Astrocyte of the spinal cord (primary cell): ENCODE measurements around the gene GRP.

Experiments
- DNase-seq: peaks from one replicate; pipeline ENCODE4 v3.0.0; 2011; ENCODE audit warnings: low read depth, low spot score
- H3K4me3 ChIP-seq: 2 replicates; pipeline ENCODE4 v1.5.1; 2011; ENCODE audit warnings: low read depth, mild to moderate bottlenecking, low read length, moderate library complexity
- CTCF ChIP-seq: IDR thresholded peaks from 2 replicates; pipeline ENCODE4 v1.5.1; 2012; ENCODE audit warnings: low read depth, mild to moderate bottlenecking, low read length, inconsistent platforms
- in situ Hi-C: cut with HindIII; loops from 2 replicates; pipeline ENCODE4 v1.10.0; 2017; ENCODE audit warnings: low sequenced_read_pairs

The GRP gene

GRCh38 chr18:59219672-59220163, at the start of gene GRP:
GRP (plus strand) TSS chr18:59220158; CDS start chr18:59220266, 108 bp downstream.
- TF ChIP-seq CTCF: no peak
- H3K4me3 ChIP-seq: no peak within 1 kb of the TSS
- in situ Hi-C loops: no loop called here
- no peak for DNase-seq

- H3K4me3 ChIP-seq: no peak overlapping the region
- in situ Hi-C loops: no loop called here
- DNase-seq: no peak
- TF ChIP-seq CTCF: no peak
Measured at GRCh38 chr18:59172664-59173249, 47.2 kb upstream of the GRP start.

GRCh38 chr18:59177485-59177884, 42.5 kb upstream of the GRP start:
- TF ChIP-seq CTCF: no peak
- no peak for DNase-seq
- in situ Hi-C loops: no loop called here

GRCh38 chr18:59180150-59180845, 39.7 kb upstream of the GRP start:
- H3K4me3 ChIP-seq: no peak overlapping the region
- DNase-seq: peak; percentile 6
- in situ Hi-C loops: no loop called here
- no peak for TF ChIP-seq CTCF

More at GRCh38 chr18:59177485-59177884, 42.5 kb upstream of the GRP start:
- H3K4me3 ChIP-seq: no peak overlapping the region

GRCh38 chr18:59182673-59183072, 37.3 kb upstream of the GRP start:
- no peak overlapping the region for H3K4me3 ChIP-seq
- no peak for DNase-seq
- in situ Hi-C loops: no loop called here
- no peak for TF ChIP-seq CTCF

- H3K4me3 ChIP-seq: no peak overlapping the region
- no peak for DNase-seq
- in situ Hi-C loops: no loop called here
- TF ChIP-seq CTCF: no peak
Measured at GRCh38 chr18:59189008-59189407, 30.9 kb upstream of the GRP start.
